ENCODE measurements around the gene GALNT14. TPM values are rescaled to one million over a fixed set of nuclear protein-coding genes. Genes with fewer than 3 reads are reported as not detected.

The GALNT14 gene
- polyA plus RNA-seq, 3 donors from 2014 or later, result not detected

DNA sequence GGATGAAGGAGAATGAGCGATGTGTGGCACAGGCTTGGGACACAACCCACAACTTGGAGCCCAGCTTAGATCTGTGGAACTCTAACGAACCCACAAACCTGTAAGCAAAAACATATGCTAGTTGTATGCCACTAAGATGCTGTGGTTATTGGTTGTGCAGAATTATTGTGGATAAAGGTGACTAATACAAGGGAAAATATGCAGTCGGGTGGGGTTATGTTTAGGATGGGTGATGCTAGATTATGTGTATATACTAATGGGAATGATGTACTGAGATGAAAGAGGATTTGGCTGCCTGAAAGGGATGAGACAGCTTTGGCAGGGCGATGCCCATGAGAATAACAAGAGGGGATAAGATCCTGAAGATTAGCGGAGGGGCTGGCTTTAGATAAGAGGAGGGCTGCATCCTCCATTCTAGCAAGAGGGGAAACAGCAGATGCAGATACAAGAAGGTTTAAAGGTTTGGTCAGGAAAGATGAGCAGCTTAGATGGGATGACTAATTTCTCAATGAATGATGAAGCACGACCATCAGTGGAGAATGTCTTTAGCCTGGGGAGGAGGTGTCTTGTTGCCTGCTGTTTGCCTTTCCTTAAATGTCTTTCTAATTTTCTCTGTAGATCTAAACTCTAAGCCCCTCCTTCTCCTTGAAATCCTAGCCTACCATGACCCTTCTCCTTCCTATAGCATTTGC, 49.6 kb downstream of the GALNT14 start:
- Mint-ChIP-seq H3K36me3 (no peaks in the 10 kb centered on the region), H3K4me3 (no peak overlapping the region), H3K27ac (no peak overlapping the region), H3K9me3 (no peaks in the 10 kb centered on the region), H3K4me1 (no peaks in the 10 kb centered on the region), H3K27me3 (ENCODE audit: low read depth in 3 of 3) (peaks cover 2 to 4% (median 2%) of the 10 kb centered on the region in 3 donors)
- no peak for DNase-seq

- H3K4me1 Mint-ChIP-seq, result no peaks in the 10 kb centered on the region
- DNase-seq, result no peak
- no peak overlapping the region for H3K27ac Mint-ChIP-seq
- no peaks in the 10 kb centered on the region for H3K9me3 Mint-ChIP-seq
- H3K36me3 Mint-ChIP-seq, result no peaks in the 10 kb centered on the region
- H3K27me3 Mint-ChIP-seq (ENCODE audit: low read depth in 3 of 3), result peaks cover 2 to 9% (median 2%) of the 10 kb centered on the region in 3 donors
- H3K4me3 Mint-ChIP-seq, result no peak overlapping the region
These were observed 50.7 kb downstream of the GALNT14 start for GRCh38 chr2:31087491-31087890.

DNA sequence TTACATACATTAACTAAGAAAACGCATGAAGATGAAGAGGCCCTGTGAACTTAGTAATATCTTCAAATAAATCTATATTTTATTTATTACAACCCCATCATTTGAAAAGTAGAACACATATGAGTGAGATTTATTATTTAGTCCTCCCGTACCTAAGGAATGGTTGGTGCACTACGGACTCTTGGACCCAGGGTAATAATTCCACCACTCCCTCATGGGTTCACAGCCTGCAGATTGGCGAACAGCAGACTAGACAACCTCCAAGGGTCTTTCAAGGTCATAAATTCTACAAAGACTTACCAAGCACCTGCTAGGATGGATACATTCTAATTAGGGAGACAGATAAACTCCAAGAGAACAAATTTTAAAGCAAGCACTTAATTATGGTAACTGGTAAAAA, 51.6 kb downstream of the GALNT14 start:
- Mint-ChIP-seq H3K4me3 (no peak overlapping the region), H3K36me3 (no peaks in the 10 kb centered on the region), H3K27me3 (ENCODE audit: low read depth in 3 of 3) (peaks cover 2 to 9% (median 3%) of the 10 kb centered on the region in 3 donors), H3K9me3 (no peaks in the 10 kb centered on the region), H3K4me1 (no peaks in the 10 kb centered on the region), H3K27ac (no peak overlapping the region)
- DNase-seq, result no peak

DNA sequence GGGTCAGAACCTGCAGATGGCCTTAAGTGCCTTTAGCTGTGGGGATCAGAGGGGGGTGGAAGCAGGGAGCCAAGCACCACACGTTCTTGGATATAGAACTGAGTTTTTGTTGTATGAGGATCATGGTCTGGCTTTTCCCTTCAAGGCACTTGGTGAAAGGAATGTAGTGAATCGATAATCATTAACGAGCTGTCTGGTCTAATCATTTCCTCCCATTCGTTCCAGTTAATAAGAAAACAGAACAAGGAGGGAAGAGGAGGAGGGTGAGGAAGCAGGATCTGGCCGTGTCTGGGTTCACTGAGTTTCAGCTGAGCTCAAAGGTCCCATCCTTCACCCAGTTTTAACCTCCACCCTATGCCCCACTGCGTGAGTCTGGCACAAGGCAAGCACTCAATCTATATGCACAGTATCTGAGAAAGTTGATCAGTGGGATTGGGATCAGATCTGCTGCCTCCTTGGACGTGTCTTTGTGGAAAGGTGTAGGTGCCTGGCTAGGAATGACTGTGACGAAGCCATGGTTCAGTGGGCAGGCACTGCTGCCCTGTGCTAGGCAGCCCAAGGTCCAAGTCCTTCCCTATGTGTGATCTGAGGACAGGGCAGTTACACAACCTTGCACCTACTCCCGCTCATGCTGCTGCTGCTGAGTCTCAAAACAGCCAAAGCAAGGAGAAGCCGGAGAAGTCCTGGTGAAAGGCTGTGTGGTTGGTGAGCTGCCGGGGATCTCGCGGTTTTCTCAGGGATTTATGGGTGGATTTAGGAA, 54.8 kb downstream of the GALNT14 start:
- Mint-ChIP-seq H3K27ac (no peak overlapping the region), H3K27me3 (ENCODE audit: low read depth in 3 of 3) (peaks cover 3 to 11% (median 3%) of the 10 kb centered on the region in 3 donors), H3K36me3 (no peaks in the 10 kb centered on the region), H3K4me3 (no peak overlapping the region), H3K4me1 (no peaks in the 10 kb centered on the region), H3K9me3 (no peaks in the 10 kb centered on the region)
- no peak for DNase-seq

DNA sequence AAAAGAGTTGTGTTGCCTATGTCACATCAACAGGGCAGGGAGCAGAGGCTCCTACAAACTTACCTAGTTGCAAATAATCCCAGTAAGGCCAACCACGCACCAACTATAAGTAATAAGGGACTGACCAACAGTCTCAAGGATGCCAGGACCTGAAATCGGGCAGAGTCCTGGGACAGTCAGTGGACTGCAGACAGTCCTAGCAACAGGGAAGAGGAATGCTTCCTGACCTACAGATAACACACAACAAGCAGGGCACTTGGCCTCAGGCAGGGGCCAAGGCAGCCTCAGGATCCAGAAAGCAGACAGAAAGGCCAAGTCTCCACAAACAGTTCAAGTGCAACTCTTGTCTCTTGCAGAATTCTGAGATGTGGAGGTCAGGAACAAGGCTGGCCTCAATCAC, 56.2 kb downstream of the GALNT14 start:
- Mint-ChIP-seq H3K27me3 (ENCODE audit: low read depth in 3 of 3) (peaks cover 1 to 9% (median 1%) of the 10 kb centered on the region in 3 donors), H3K36me3 (no peaks in the 10 kb centered on the region), H3K9me3 (no peaks in the 10 kb centered on the region), H3K27ac (no peak overlapping the region), H3K4me1 (no peaks in the 10 kb centered on the region), H3K4me3 (no peak overlapping the region)
- no peak for DNase-seq

GRCh38 chr2:31081492-31081891, 56.7 kb downstream of the GALNT14 start:
- Mint-ChIP-seq H3K9me3 (no peaks in the 10 kb centered on the region), H3K27me3 (ENCODE audit: low read depth in 3 of 3) (peaks cover 1 to 9% (median 1%) of the 10 kb centered on the region in 3 donors), H3K36me3 (no peaks in the 10 kb centered on the region), H3K4me1 (no peaks in the 10 kb centered on the region), H3K27ac (no peak overlapping the region), H3K4me3 (no peak overlapping the region)
- DNase-seq, result no peak

DNA sequence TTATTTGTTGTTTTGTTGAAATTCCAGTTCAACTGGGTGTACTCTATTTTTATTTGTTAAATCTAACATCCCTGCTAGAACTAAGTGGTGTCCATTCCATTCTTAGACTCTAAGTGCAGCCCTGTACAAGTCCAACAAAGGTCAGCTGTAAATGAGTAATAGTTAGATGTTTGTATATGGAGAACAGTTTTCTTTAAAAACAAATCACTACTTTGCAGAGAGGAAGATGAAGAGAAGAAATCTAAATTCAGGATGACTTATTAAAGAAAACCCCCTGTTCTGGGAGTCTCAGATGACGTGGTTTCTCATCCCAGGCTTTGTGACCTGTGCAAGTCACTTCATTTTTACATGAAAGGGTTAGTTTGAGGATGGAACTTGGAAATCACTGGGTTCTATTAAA, 57.9 kb downstream of the GALNT14 start:
- no peak overlapping the region for H3K4me3 Mint-ChIP-seq
- no peaks in the 10 kb centered on the region for H3K9me3 Mint-ChIP-seq
- H3K36me3 Mint-ChIP-seq, result no peaks in the 10 kb centered on the region
- no peak overlapping the region for H3K27ac Mint-ChIP-seq
- no peaks in the 10 kb centered on the region for H3K4me1 Mint-ChIP-seq
- DNase-seq, result no peak
- peaks cover 1 to 9% (median 1%) of the 10 kb centered on the region in 3 donors for H3K27me3 Mint-ChIP-seq (ENCODE audit: low read depth in 3 of 3)

DNA sequence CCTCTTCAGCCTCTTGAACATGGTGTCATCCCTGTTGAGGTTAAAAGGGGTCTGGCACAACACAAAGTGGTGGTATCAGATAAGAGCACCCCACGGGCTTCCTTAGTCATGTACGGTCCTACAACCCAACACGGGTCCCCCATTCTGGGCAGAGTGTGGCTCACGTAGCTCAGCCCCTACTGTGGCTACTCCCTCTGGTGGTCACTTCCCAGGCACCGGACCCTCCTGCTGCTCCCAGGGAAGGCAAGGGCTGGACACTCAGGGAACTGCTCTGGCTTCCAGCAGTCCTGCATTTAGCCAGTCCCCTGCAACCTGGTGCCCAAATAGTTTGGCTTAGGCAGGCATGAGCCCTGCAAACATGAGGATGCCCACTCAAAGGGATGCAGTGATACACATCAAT, 58.6 kb downstream of the GALNT14 start:
- Mint-ChIP-seq H3K27me3 (ENCODE audit: low read depth in 3 of 3) (peaks cover 1 to 9% (median 1%) of the 10 kb centered on the region in 3 donors), H3K27ac (no peak overlapping the region), H3K4me3 (no peak overlapping the region), H3K36me3 (no peaks in the 10 kb centered on the region), H3K9me3 (no peaks in the 10 kb centered on the region), H3K4me1 (no peaks in the 10 kb centered on the region)
- DNase-seq, result no peak

DNA sequence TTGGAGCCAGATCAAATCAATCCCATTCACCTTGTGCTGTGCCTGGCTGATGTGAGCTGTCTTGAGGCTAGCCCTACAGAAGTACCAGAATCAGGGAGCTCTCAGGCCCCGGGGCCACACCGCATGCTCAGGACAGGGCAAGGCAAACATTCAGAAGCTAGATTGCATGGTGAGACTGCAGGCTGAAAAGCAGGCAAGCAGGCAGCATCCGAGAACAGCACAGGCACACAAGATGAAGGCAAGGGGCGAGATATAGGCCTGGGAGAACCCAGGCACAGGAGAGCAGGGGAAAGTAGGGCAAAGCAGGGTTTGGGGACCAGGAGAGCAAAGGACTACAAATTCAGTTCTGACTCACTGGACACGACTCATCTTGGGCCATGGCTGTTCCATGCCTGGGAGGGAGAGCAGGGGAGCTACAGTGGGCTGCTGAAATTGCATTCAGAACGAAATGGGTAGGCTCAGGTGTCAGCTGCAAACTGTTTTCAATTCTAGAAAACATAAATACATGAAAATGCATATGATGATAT, 59.6 kb downstream of the GALNT14 start:
- no peaks in the 10 kb centered on the region for H3K36me3 Mint-ChIP-seq
- H3K9me3 Mint-ChIP-seq, result no peaks in the 10 kb centered on the region
- DNase-seq, result no peak
- H3K27ac Mint-ChIP-seq, result no peak overlapping the region
- peaks cover 1 to 7% (median 3%) of the 10 kb centered on the region in 3 donors for H3K27me3 Mint-ChIP-seq (ENCODE audit: low read depth in 3 of 3)
- no peak overlapping the region for H3K4me3 Mint-ChIP-seq
- no peaks in the 10 kb centered on the region for H3K4me1 Mint-ChIP-seq

DNA sequence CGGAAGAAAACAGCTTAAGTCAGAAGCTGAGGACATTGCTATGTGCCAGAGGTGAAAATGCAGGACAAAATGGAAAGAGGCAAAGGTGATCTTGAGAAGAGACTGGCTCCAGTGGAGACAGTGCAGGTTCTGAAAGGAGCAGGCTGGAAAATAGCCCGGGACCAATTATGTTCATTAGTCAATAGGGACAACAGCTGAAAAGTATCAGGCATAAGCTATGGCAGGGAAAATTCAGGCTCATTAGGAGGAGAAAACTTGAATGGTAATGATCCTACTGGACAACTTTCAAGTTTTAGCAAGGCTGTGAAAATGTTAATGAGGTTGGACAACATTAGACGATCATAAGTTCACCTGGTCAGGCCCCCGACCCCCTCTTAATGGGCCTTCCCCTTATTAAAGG, 60.2 kb downstream of the GALNT14 start:
- H3K27me3 Mint-ChIP-seq (ENCODE audit: low read depth in 3 of 3), result peaks cover 1 to 3% (median 3%) of the 10 kb centered on the region in 3 donors
- DNase-seq, result no peak
- no peaks in the 10 kb centered on the region for H3K9me3 Mint-ChIP-seq
- H3K4me1 Mint-ChIP-seq, result no peaks in the 10 kb centered on the region
- H3K4me3 Mint-ChIP-seq, result no peak overlapping the region
- H3K27ac Mint-ChIP-seq, result no peak overlapping the region
- H3K36me3 Mint-ChIP-seq, result no peaks in the 10 kb centered on the region

DNA sequence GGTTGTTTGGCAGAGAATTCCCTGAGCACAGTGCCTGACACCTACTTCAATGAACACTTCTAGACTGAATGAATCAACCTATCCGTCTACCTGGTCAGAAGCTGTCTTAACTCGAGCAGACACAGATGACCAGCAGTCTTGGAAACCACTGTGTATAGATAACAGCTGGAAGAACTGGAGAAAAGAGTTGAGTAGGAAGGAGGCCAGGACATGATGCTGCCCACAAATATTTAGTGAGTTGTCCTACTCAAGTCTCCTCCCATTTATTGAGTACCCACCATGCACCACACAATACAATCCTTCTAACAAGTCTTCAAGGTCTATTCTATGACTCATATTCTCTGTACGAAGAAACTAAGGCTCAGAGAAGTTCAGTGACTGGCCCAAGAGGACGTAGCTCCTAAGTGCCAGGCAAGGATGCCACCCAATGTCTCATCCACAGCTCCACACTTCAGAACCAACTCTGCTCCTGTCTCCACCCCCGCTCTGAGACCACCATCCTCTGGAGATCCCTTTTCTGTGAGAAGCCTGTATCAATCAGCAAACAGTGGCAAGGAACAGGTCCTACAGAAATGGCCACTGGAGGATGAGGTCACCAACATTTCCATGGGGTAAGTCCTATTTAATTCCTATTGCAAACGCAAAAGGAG, 62.2 kb downstream of the GALNT14 start:
- Mint-ChIP-seq H3K36me3 (no peaks in the 10 kb centered on the region), H3K4me3 (no peak overlapping the region), H3K9me3 (no peaks in the 10 kb centered on the region), H3K27ac (no peak overlapping the region), H3K27me3 (ENCODE audit: low read depth in 3 of 3) (peaks cover 2 to 4% (median 2%) of the 10 kb centered on the region in 3 donors), H3K4me1 (no peaks in the 10 kb centered on the region)
- DNase-seq, result no peak

DNA sequence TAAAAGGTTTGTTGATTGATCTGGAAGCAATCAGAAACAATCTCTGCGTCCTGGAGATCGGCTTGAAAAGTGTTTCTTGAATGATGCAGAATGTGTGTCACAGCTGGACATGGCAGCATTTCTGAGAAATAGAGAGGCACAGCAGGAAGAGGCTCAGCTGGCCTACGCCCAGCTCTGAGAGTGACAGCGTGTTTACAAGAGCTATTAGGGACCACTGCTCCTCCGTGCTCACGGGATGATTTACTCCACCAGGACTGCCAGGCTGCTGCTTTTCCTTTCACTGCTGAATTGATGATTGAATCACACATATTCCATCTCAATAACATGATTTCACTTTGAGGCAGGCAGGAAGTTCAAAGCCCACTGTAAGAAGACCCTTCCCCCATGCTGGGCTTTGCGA, 62.8 kb downstream of the GALNT14 start:
- Mint-ChIP-seq H3K9me3 (no peaks in the 10 kb centered on the region), H3K4me1 (no peaks in the 10 kb centered on the region), H3K27ac (no peak overlapping the region), H3K36me3 (no peaks in the 10 kb centered on the region), H3K4me3 (no peak overlapping the region), H3K27me3 (ENCODE audit: low read depth in 3 of 3) (peaks cover 2 to 4% (median 2%) of the 10 kb centered on the region in 3 donors)
- DNase-seq, result no peak

GRCh38 chr2:31071741-31072140, 66.5 kb downstream of the GALNT14 start:
- Mint-ChIP-seq H3K27ac (no peak overlapping the region), H3K27me3 (ENCODE audit: low read depth in 3 of 3) (peaks cover 0 to 4% (median 4%) of the 10 kb centered on the region in 3 donors), H3K4me1 (no peaks in the 10 kb centered on the region), H3K9me3 (no peaks in the 10 kb centered on the region), H3K4me3 (no peak overlapping the region), H3K36me3 (no peaks in the 10 kb centered on the region)
- DNase-seq, result no peak
